GM19238 (cell line): ENCODE measurements around the gene ZNF341.

Experiments
- DNase-seq: peaks from one replicate; pipeline ENCODE4 v3.0.0; 2011; ENCODE audit warnings: low spot score; ENCODE audit not compliant: insufficient read length

ZNF341 gene

GRCh38 chr20:33822991-33823390 is 91.2 kb downstream of the ZNF341 start:
- no peak for DNase-seq

GRCh38 chr20:33824852-33825251 is 93.1 kb downstream of the ZNF341 start:
- DNase-seq: no peak

GRCh38 chr20:33825340-33826269 is 93.8 kb downstream of the ZNF341 start:
- DNase-seq: no peak

- DNase-seq: no peak
Observed at GRCh38 chr20:33826270-33826897, 94.6 kb downstream of the ZNF341 start.

- no peak for DNase-seq
Observed at GRCh38 chr20:33827109-33827508, 95.3 kb downstream of the ZNF341 start.

GRCh38 chr20:33827634-33828325 is 96.0 kb downstream of the ZNF341 start:
- DNase-seq: no peak

- no peak for DNase-seq
Observed at GRCh38 chr20:33828326-33828844, 96.6 kb downstream of the ZNF341 start.

GRCh38 chr20:33828967-33829560 is 97.3 kb downstream of the ZNF341 start:
- no peak for DNase-seq

- no peak for DNase-seq
Observed at GRCh38 chr20:33829636-33830035, 97.8 kb downstream of the ZNF341 start.

- no peak for DNase-seq
Observed at GRCh38 chr20:33830371-33830770, 98.6 kb downstream of the ZNF341 start.

- no peak for DNase-seq
Observed at GRCh38 chr20:33832103-33832804, 100.5 kb downstream of the ZNF341 start.

- DNase-seq: no peak
Observed at GRCh38 chr20:33833333-33833732, 101.5 kb downstream of the ZNF341 start.

- DNase-seq: no peak
Observed at GRCh38 chr20:33835615-33836172, 103.9 kb downstream of the ZNF341 start.

- DNase-seq: no peak
Observed at GRCh38 chr20:33836277-33836676, 104.5 kb downstream of the ZNF341 start.

GRCh38 chr20:33837096-33837830 is 105.5 kb downstream of the ZNF341 start:
- DNase-seq: no peak

GRCh38 chr20:33838035-33838864 is 106.5 kb downstream of the ZNF341 start:
- DNase-seq: no peak

GRCh38 chr20:33839591-33839990 is 107.8 kb downstream of the ZNF341 start:
- no peak for DNase-seq

GRCh38 chr20:33840160-33840559 is 108.4 kb downstream of the ZNF341 start:
- no peak for DNase-seq
